HFFc6 (cell line): ENCODE results near the gene CER1. TPM values are rescaled to one million over a fixed set of nuclear protein-coding genes. Genes with fewer than 3 reads are reported as not detected.

Experiments
- DNase-seq: peaks from one replicate; pipeline ENCODE4 v3.0.0-alpha.2; 2018
- H3K27ac Mint-ChIP-seq: 2 replicates; pipeline ENCODE4 v1.8.0; 2020; ENCODE audit warnings: mild to moderate bottlenecking, mixed read lengths
- H3K27me3 Mint-ChIP-seq: 2 replicates; pipeline ENCODE4 v1.8.0; 2021; ENCODE audit warnings: mild to moderate bottlenecking, moderate library complexity, mixed read lengths; ENCODE audit not compliant: insufficient read depth
- H3K36me3 Mint-ChIP-seq: 2 replicates; pipeline ENCODE4 v1.8.0; 2021; ENCODE audit warnings: low read depth, mixed read lengths
- H3K4me1 Mint-ChIP-seq: 2 replicates; pipeline ENCODE4 v1.8.0; 2020; ENCODE audit warnings: low read depth, mixed read lengths
- H3K4me3 Mint-ChIP-seq: 2 replicates; pipeline ENCODE4 v1.8.0; 2020; ENCODE audit warnings: mild to moderate bottlenecking, moderate library complexity, mixed read lengths
- H3K9me3 Mint-ChIP-seq: 2 replicates; pipeline ENCODE4 v1.8.0; 2020; ENCODE audit warnings: mild to moderate bottlenecking, mixed read lengths
- total RNA-seq, 6 experiments: library from RNA; stranded (reverse); fragmentation: NEBNext Ultra II Directional; extraction: Animal tissue kit (Norgen Biotek cat#: 25700); gene quantifications; 2 replicates in 1 of 6; 3 replicates in 5 of 6; pipeline ENCODE4 v1.2.3, GENCODE V29; 2021
- TF ChIP-seq, protein P1 (sequence below): fragments of 200-600 bp; sonication (generic); IDR thresholded peaks from 2 replicates; pipeline ENCODE4 v1.5.0; 2021; ENCODE audit warnings: antibody characterized with exemption, mild to moderate bottlenecking

Gene CER1
- total RNA-seq, 6 experiments from 2014 or later = not detected

DNA sequence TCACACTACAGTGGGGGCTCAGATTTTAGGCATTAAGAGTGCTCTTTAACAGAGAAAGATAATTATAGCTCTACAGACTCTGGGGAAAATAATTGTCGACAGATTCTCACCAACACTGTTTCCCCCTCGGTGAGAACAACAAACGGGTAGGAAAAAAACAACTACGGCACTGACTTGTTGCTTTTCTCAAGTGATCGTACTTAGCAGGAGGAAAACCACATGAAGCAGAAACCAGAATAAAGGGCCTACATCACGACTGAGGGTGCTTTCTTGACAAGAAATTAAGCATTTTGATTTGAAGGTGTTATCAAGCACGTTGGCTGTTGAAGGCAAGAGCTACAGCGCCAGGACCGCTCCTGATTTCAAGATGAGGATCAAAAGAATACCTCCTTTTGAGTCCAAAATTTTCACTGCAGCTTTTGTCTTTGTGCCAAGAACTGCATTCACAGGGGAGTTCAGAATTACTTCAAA is 27.2 kb upstream of the CER1 start:
- H3K27me3 Mint-ChIP-seq = peaks cover 14% of the 10 kb centered on the region
- no peaks in the 10 kb centered on the region for H3K36me3 Mint-ChIP-seq
- H3K27ac Mint-ChIP-seq = no peak overlapping the region
- no peak for DNase-seq
- TF ChIP-seq, protein P1, sequence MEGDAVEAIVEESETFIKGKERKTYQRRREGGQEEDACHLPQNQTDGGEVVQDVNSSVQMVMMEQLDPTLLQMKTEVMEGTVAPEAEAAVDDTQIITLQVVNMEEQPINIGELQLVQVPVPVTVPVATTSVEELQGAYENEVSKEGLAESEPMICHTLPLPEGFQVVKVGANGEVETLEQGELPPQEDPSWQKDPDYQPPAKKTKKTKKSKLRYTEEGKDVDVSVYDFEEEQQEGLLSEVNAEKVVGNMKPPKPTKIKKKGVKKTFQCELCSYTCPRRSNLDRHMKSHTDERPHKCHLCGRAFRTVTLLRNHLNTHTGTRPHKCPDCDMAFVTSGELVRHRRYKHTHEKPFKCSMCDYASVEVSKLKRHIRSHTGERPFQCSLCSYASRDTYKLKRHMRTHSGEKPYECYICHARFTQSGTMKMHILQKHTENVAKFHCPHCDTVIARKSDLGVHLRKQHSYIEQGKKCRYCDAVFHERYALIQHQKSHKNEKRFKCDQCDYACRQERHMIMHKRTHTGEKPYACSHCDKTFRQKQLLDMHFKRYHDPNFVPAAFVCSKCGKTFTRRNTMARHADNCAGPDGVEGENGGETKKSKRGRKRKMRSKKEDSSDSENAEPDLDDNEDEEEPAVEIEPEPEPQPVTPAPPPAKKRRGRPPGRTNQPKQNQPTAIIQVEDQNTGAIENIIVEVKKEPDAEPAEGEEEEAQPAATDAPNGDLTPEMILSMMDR = no peak
- no peak overlapping the region for H3K4me3 Mint-ChIP-seq
- H3K4me1 Mint-ChIP-seq = no peaks in the 10 kb centered on the region
- H3K9me3 Mint-ChIP-seq = no peaks in the 10 kb centered on the region

DNA sequence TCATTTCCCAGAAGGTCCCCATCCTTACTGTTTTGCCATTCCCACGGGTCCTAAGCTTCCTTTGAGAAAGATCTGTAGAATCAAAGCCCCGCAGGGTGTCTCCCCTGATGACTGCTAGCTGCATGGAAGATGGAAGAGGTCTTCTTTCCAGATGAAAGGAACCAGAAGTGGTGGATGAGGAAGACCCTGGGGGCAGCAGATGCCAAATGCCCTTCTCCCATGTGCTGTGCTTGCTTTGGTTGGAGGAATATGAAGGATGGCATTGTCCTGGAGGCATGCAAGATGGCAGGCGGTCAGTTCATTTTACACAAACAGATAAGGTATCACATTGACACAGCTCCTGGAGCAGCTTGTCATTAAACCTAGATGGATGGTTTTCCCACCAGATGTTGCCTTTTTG is 25.8 kb upstream of the CER1 start:
- Mint-ChIP-seq H3K27me3 (peaks cover 12% of the 10 kb centered on the region), H3K4me1 (no peaks in the 10 kb centered on the region), H3K27ac (no peak overlapping the region), H3K36me3 (no peaks in the 10 kb centered on the region), H3K4me3 (no peak overlapping the region), H3K9me3 (no peaks in the 10 kb centered on the region)
- no peak for DNase-seq
- TF ChIP-seq, protein P1 = no peak

DNA sequence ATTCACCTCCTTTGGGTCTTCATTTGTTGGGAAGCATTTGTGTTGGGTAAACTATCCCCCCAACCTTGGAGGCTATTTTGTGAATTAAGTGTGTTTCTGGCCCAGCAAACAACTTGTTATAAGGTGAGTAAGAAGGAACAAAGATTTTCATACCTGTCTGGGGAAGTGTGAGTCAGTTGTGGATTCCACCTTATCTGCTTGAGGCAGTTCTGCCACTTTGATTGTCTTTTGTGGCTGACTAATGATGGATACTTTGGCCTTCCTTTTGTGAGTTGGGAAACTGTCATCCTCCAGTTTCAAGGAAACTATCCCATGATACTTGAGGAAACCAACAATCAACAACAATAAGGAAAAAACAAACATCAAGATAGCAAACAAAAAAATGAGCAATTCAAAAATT is 24.6 kb upstream of the CER1 start:
- DNase-seq = no peak
- Mint-ChIP-seq H3K27me3 (peaks cover 12% of the 10 kb centered on the region), H3K4me1 (no peaks in the 10 kb centered on the region), H3K4me3 (no peak overlapping the region), H3K27ac (no peak overlapping the region), H3K36me3 (no peaks in the 10 kb centered on the region), H3K9me3 (no peaks in the 10 kb centered on the region)
- TF ChIP-seq, protein P1 = no peak

DNA sequence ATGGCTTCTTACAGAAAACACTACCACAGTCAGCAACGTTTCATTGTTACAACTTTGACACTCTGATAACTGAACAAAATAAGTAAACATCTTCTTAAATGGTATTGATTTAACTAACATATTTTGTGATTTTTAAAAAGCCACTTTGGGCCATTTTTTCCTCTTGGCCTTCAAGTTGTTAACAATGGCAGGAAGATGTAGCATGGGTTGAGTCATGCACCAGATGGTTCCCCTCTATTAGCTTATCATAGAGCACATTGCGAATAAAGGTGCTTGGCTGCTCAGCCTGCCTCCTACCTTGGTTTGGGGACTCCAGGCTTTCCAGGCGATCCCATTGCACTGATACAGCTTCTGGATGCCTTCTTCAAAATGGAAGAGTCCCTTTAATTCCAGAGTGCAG is 24.1 kb upstream of the CER1 start:
- no peaks in the 10 kb centered on the region for H3K9me3 Mint-ChIP-seq
- H3K27me3 Mint-ChIP-seq = peaks cover 12% of the 10 kb centered on the region
- TF ChIP-seq, protein P1 = no peak
- no peak overlapping the region for H3K27ac Mint-ChIP-seq
- no peaks in the 10 kb centered on the region for H3K36me3 Mint-ChIP-seq
- DNase-seq = no peak
- H3K4me1 Mint-ChIP-seq = no peaks in the 10 kb centered on the region
- no peak overlapping the region for H3K4me3 Mint-ChIP-seq

DNA sequence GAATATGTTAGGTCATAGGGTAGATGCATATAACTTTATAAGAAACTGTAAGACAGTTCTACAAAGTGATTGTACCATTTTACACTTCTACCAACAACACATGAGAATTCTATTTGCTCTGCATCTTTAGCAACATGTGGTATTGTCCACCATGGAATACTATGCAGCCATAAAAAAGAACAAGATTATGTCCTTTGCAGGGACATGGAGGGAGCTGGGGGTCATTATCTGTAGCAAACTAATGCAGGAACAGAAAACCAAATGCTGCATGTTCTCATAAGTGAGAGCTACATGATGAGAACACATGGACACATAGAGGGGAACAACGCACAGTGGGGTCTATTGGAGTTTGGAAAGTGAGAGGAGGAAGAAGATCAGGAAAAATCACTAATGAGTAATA is 22.2 kb upstream of the CER1 start:
- Mint-ChIP-seq H3K27ac (no peak overlapping the region), H3K4me3 (no peak overlapping the region), H3K36me3 (no peaks in the 10 kb centered on the region), H3K27me3 (peaks cover 9% of the 10 kb centered on the region), H3K4me1 (no peaks in the 10 kb centered on the region), H3K9me3 (no peaks in the 10 kb centered on the region)
- DNase-seq = no peak
- TF ChIP-seq, protein P1 = no peak

DNA sequence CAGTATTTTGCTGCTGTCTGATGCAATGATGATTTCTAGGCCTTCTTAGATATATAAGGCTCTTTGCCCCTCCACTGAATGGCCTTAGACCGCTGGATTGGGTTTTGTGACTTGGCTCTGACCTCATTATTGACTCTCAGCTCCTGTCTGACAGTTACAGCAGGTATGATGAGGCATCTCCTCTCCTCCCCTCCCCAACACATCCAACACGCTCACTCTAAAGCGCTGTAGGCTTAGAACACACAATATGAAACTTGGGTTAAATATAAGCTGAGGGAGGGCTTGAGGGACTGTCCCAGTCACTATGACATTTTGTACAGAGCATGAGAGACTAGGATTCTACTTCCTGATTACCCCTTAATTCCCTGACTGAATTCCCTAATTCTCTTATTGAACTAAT is 18.8 kb upstream of the CER1 start:
- DNase-seq = no peak
- peaks cover 8% of the 10 kb centered on the region for H3K27me3 Mint-ChIP-seq
- H3K4me1 Mint-ChIP-seq = no peaks in the 10 kb centered on the region
- H3K27ac Mint-ChIP-seq = no peak overlapping the region
- TF ChIP-seq, protein P1 = no peak
- no peaks in the 10 kb centered on the region for H3K36me3 Mint-ChIP-seq
- no peak overlapping the region for H3K4me3 Mint-ChIP-seq
- H3K9me3 Mint-ChIP-seq = no peaks in the 10 kb centered on the region
